NCI-H187 treated with DMSO at 0.1 percent for 48 hours (cell line): ENCODE measurements around the gene RAI2.

Source experiments
- DNase-seq: peaks from one replicate; lab custom pipeline; 2025; lab: John Stamatoyannopoulos, UW

The RAI2 gene

GRCh38 chrX:17860811-17861488 is at the start of gene RAI2:
RAI2 (minus strand) TSS chrX:17861298; CDS start chrX:17802010, 59,288 bp downstream.
- DNase-seq = no peak

GRCh38 chrX:17888421-17888820 is 27.3 kb upstream of the RAI2 start:
- DNase-seq = no peak

GRCh38 chrX:17882680-17883079 is 21.6 kb upstream of the RAI2 start:
- DNase-seq = no peak

- no peak for DNase-seq
Measured at GRCh38 chrX:17878028-17878670, 17.1 kb upstream of the RAI2 start.

- no peak for DNase-seq
Measured at GRCh38 chrX:17876135-17876534, 15.0 kb upstream of the RAI2 start.

- no peak for DNase-seq
Measured at GRCh38 chrX:17869580-17869979, 8.5 kb upstream of the RAI2 start.

GRCh38 chrX:17861489-17862011 is 452 bp upstream of the RAI2 start:
- no peak for DNase-seq

GRCh38 chrX:17860179-17860780 is 818 bp downstream of the RAI2 start:
- no peak for DNase-seq

GRCh38 chrX:17859609-17860178 is 1.4 kb downstream of the RAI2 start:
- no peak for DNase-seq

GRCh38 chrX:17854531-17854930 is 6.6 kb downstream of the RAI2 start:
- no peak for DNase-seq

- DNase-seq = no peak
Measured at GRCh38 chrX:17854069-17854468, 7.0 kb downstream of the RAI2 start.

- DNase-seq = no peak
Measured at GRCh38 chrX:17851874-17852273, 9.2 kb downstream of the RAI2 start.

GRCh38 chrX:17848545-17849265 is 12.4 kb downstream of the RAI2 start:
- no peak for DNase-seq

- DNase-seq = no peak
Measured at GRCh38 chrX:17846045-17846444, 15.1 kb downstream of the RAI2 start.

GRCh38 chrX:17844236-17844635 is 16.9 kb downstream of the RAI2 start:
- DNase-seq = no peak

GRCh38 chrX:17842769-17843525 is 18.2 kb downstream of the RAI2 start:
- no peak for DNase-seq

- no peak for DNase-seq
Measured at GRCh38 chrX:17839269-17839668, 21.8 kb downstream of the RAI2 start.

- DNase-seq = no peak
Measured at GRCh38 chrX:17836830-17837229, 24.3 kb downstream of the RAI2 start.

GRCh38 chrX:17833954-17834353 is 27.1 kb downstream of the RAI2 start:
- DNase-seq = no peak

- DNase-seq = no peak
Measured at GRCh38 chrX:17831255-17831654, 29.8 kb downstream of the RAI2 start.

- no peak for DNase-seq
Measured at GRCh38 chrX:17830211-17830610, 30.9 kb downstream of the RAI2 start.
